HepG2 (cell line): ENCODE measurements around the gene TNP2. TPM values are rescaled to one million over a fixed set of nuclear protein-coding genes. Genes with fewer than 3 reads are reported as not detected.

Source experiments
- EP300 ChIP-seq, 3 experiments: sonication (generic) in 1 of 3; formaldehyde crosslinking in 1 of 3; IDR thresholded peaks; 2 replicates each; pipeline versions ENCODE4 v1.5.1 to v1.6.1; 2011 to 2020; ENCODE audit warnings: low read depth in 2 of 3, low read length in 2 of 3, borderline replicate concordance in 1 of 3, improper control_type of control experiment in 1 of 3, mild to moderate bottlenecking in 1 of 3, missing genetic modification reagents in 1 of 3, moderate library complexity in 1 of 3
- GLI4 ChIP-seq: sonication (generic); formaldehyde crosslinking; IDR thresholded peaks from 2 replicates; pipeline ENCODE4 v1.5.1; 2020; ENCODE audit warnings: missing genetic modification reagents, mild to moderate bottlenecking, moderate library complexity, borderline replicate concordance
- NCOA1 ChIP-seq: sonication (generic); formaldehyde crosslinking; IDR thresholded peaks from 2 replicates; pipeline ENCODE4 v1.9.0; 2021; ENCODE audit warnings: missing genetic modification reagents
- NONO ChIP-seq, 2 experiments: fragments of 450-650 bp in 1 of 2; sonication (generic) in 1 of 2; formaldehyde crosslinking in 1 of 2; IDR thresholded peaks in 1 of 2; conservative IDR thresholded peaks in 1 of 2; 2 replicates each; pipeline versions ENCODE4 v1.6.1 to v1.8.0; 2017 to 2022; ENCODE audit warnings: mild to moderate bottlenecking in 1 of 2, missing genetic modification reagents in 1 of 2, moderate library complexity in 1 of 2
- PHF5A ChIP-seq: IDR thresholded peaks from one replicate; pipeline ENCODE4 v1.6.1; 2018; ENCODE audit warnings: low read depth, missing genetic modification reagents; ENCODE audit not compliant: unreplicated experiment
- REPIN1 ChIP-seq: sonication (generic); formaldehyde crosslinking; IDR thresholded peaks from 2 replicates; pipeline ENCODE4 v1.8.0; 2022; ENCODE audit warnings: missing genetic modification reagents, low read depth, mild to moderate bottlenecking, borderline replicate concordance
- RXRA ChIP-seq: sonication (generic); formaldehyde crosslinking; IDR thresholded peaks from 2 replicates; pipeline ENCODE4 v1.5.1; 2020; ENCODE audit warnings: missing genetic modification reagents
- THAP8 ChIP-seq: sonication (generic); formaldehyde crosslinking; IDR thresholded peaks from 2 replicates; pipeline ENCODE4 v1.5.1; 2020; ENCODE audit warnings: missing genetic modification reagents, mild to moderate bottlenecking, borderline replicate concordance
- USF2 ChIP-seq, 2 experiments: sonication (generic) in 1 of 2; formaldehyde crosslinking in 1 of 2; IDR thresholded peaks; 2 replicates each; pipeline versions ENCODE4 v1.5.1 to v1.6.1; 2011 to 2020; ENCODE audit warnings: borderline replicate concordance in 1 of 2, low read depth in 1 of 2, low read length in 1 of 2, mild to moderate bottlenecking in 1 of 2, missing genetic modification reagents in 1 of 2, moderate library complexity in 1 of 2
- YEATS4 ChIP-seq: sonication (generic); formaldehyde crosslinking; IDR thresholded peaks from 2 replicates; pipeline ENCODE4 v1.4.0; 2020; ENCODE audit warnings: missing genetic modification reagents, borderline replicate concordance
- ZBTB25 ChIP-seq: IDR thresholded peaks from 2 replicates; pipeline ENCODE4 v1.6.1; 2018; ENCODE audit warnings: missing genetic modification reagents
- ZC3H13 ChIP-seq: sonication (generic); formaldehyde crosslinking; IDR thresholded peaks from 2 replicates; pipeline ENCODE4 v1.8.1; 2023; ENCODE audit warnings: mild to moderate bottlenecking, missing genetic modification reagents, moderate library complexity
- ZFP82 ChIP-seq: sonication (generic); formaldehyde crosslinking; IDR thresholded peaks from 2 replicates; pipeline ENCODE4 v1.5.1; 2020; ENCODE audit warnings: mild to moderate bottlenecking, missing genetic modification reagents, borderline replicate concordance
- ZNF205 ChIP-seq: IDR thresholded peaks from 2 replicates; pipeline ENCODE4 v1.6.1; 2018; ENCODE audit warnings: missing biosample characterization, missing genetic modification reagents
- ZNF235 ChIP-seq: sonication (generic); formaldehyde crosslinking; IDR thresholded peaks from 2 replicates; pipeline ENCODE4 v1.8.1; 2023; ENCODE audit warnings: mild to moderate bottlenecking, missing genetic modification reagents, borderline replicate concordance
- ZNF280B ChIP-seq: sonication (generic); formaldehyde crosslinking; IDR thresholded peaks from 2 replicates; pipeline ENCODE4 v1.5.0; 2020; ENCODE audit warnings: missing genetic modification reagents, mild to moderate bottlenecking, borderline replicate concordance
- ZNF567 ChIP-seq: sonication (generic); formaldehyde crosslinking; IDR thresholded peaks from 2 replicates; pipeline ENCODE4 v1.8.1; 2023; ENCODE audit warnings: mild to moderate bottlenecking, missing genetic modification reagents, borderline replicate concordance
- ZNF577 ChIP-seq: sonication (generic); formaldehyde crosslinking; IDR thresholded peaks from 2 replicates; pipeline ENCODE4 v1.4.0; 2020; ENCODE audit warnings: mild to moderate bottlenecking, low read depth, missing genetic modification reagents, borderline replicate concordance
- ZNF704 ChIP-seq: sonication (generic); formaldehyde crosslinking; IDR thresholded peaks from 2 replicates; pipeline ENCODE4 v1.8.1; 2023; ENCODE audit warnings: mild to moderate bottlenecking, inconsistent platforms, moderate library complexity, missing genetic modification reagents, borderline replicate concordance
- ZNF781 ChIP-seq: sonication (generic); formaldehyde crosslinking; IDR thresholded peaks from 2 replicates; pipeline ENCODE4 v1.5.1; 2020; ENCODE audit warnings: borderline replicate concordance, mild to moderate bottlenecking, missing genetic modification reagents; ENCODE audit errors: not compliant biosample characterization
- polyA plus RNA-seq, 8 experiments: library from polyadenylated mRNA; depleted of rRNA in 3 of 8; stranded (reverse) in 7 of 8; unstranded in 1 of 8; fragments of >200 nt; fragmentation: Illumina TruSeq in 4 of 8; extraction: Trizol in 4 of 8; gene quantifications; 2 replicates each; pipeline versions ENCODE4 v1.2.1 to v1.2.3, GENCODE V29; 2011 to 2016; ENCODE audit warnings: low read depth in 4 of 8, missing spikeins in 1 of 8, mixed read lengths in 1 of 8; ENCODE audit not compliant: insufficient read depth in 1 of 8
- total RNA-seq, 5 experiments: library from RNA; depleted of rRNA; stranded (reverse); fragments of >200 nt; fragmentation: Illumina TruSeq; extraction: Trizol; gene quantifications; 2 replicates each; pipeline ENCODE4 v1.2.3, GENCODE V29; 2016; ENCODE audit warnings: low read depth in 1 of 5

The TNP2 gene
- total and polyA plus RNA-seq, 2 of the 13 experiments (the other 11 are each of a cell fraction or from before 2014, with no cell fraction given), result not detected

GRCh38 chr16:11256661-11257130 is 12.4 kb downstream of the TNP2 start (continued):
- TF ChIP-seq USF2 (IDR thresholded peaks at IDR 0.05; ENCODE audit: low read depth, low read length), result no peak
- TF ChIP-seq USF2 (CRISPR knock-in tag; IDR thresholded peaks at IDR 0.05; ENCODE audit: borderline replicate concordance), result no peak; the same call in 1 of the 2 replicates
- no peak; the same call in 1 of the 2 replicates for TF ChIP-seq REPIN1 (CRISPR knock-in tag)
- TF ChIP-seq ZNF205 (CRISPR knock-in tag), result no peak; the same call in 1 of the 2 replicates
- TF ChIP-seq NCOA1 (CRISPR knock-in tag), result no peak
- no peak for TF ChIP-seq NONO (IDR thresholded peaks at IDR 0.05)
- no peak; the same call in none of the 2 replicates for TF ChIP-seq NONO (CRISPR knock-in tag; conservative IDR thresholded peaks at IDR 0.05)
- no peak; the same call in 1 of the 2 replicates for TF ChIP-seq GLI4 (CRISPR knock-in tag)
- TF ChIP-seq ZNF235 (CRISPR knock-in tag), result 0 out of 2 replicates have a peak, but pooled peaks have one; percentile 71
- no peak for TF ChIP-seq YEATS4
- no peak for TF ChIP-seq ZNF280B (CRISPR knock-in tag)
- TF ChIP-seq ZNF704 (CRISPR knock-in tag), result no peak; the same call in 1 of the 2 replicates
- no peak for TF ChIP-seq ZBTB25
- no peak for TF ChIP-seq ZNF567
- TF ChIP-seq THAP8, result peak; percentile 44; the same call in 1 of the 2 replicates
- no peak for TF ChIP-seq PHF5A (CRISPR knock-in tag)
- 0 out of 2 replicates have a peak, but pooled peaks have one; percentile 4 for TF ChIP-seq RXRA (CRISPR knock-in tag)
- peak; percentile 65 for TF ChIP-seq ZNF781
- TF ChIP-seq EP300 (IDR thresholded peaks at IDR 0.05; ENCODE audit: low read depth in 2 of 2, low read length in 2 of 2), result no peak
- TF ChIP-seq EP300 (CRISPR knock-in tag; IDR thresholded peaks at IDR 0.05; ENCODE audit: borderline replicate concordance), result no peak
- TF ChIP-seq ZNF577 (CRISPR knock-in tag), result 0 out of 2 replicates have a peak, but pooled peaks have one; percentile 19
- peak; percentile 97 for TF ChIP-seq ZFP82 (CRISPR knock-in tag)
- 0 out of 2 replicates have a peak, but pooled peaks have one; percentile 47 for TF ChIP-seq ZC3H13 (CRISPR knock-in tag)
